Colonic mucosa (tissue), 4 donors: ENCODE results near the gene PIGV. TPM values are rescaled to one million over a fixed set of nuclear protein-coding genes. Genes with fewer than 3 reads are reported as not detected.

Source experiments
- DNase-seq: peaks from one replicate; pipeline ENCODE4 v3.0.0-alpha.2; 2020
- H3K27ac ChIP-seq: fragments of 200-600 bp; one replicate; pipeline ENCODE4 v1.8.0; 2021
- H3K27me3 ChIP-seq: fragments of 200-600 bp; one replicate; pipeline ENCODE4 v1.8.0; 2021
- H3K36me3 ChIP-seq: fragments of 200-600 bp; one replicate; pipeline ENCODE4 v1.8.0; 2021
- H3K4me1 ChIP-seq: fragments of 200-600 bp; one replicate; pipeline ENCODE4 v1.8.0; 2021; ENCODE audit warnings: mild to moderate bottlenecking
- H3K4me3 ChIP-seq: fragments of 200-600 bp; one replicate; pipeline ENCODE4 v1.8.0; 2021
- H3K9ac ChIP-seq, 2 donors: one replicate each; pipeline ENCODE4 v1.7.0; 2013; ENCODE audit warnings: control low read depth in 2 of 2, low read depth in 2 of 2, low read length in 2 of 2
- H3K9me3 ChIP-seq: fragments of 200-600 bp; one replicate; pipeline ENCODE4 v1.8.0; 2021
- CTCF ChIP-seq: fragments of 200-600 bp; IDR thresholded peaks from one replicate; pipeline ENCODE4 v1.8.0; 2022; ENCODE audit warnings: antibody characterized with exemption, mild to moderate bottlenecking
- intact Hi-C: fragments of 100-400 bp; cut with DNase I; formaldehyde crosslinking; loops from one replicate; pipeline ENCODE4 v1.14.1; 2022
- total RNA-seq, 2 donors: library from RNA; stranded (reverse); fragmentation: NEBNext Ultra II Directional in 1 of 2; extraction: Animal tissue kit (Norgen Biotek cat#: 25700) in 1 of 2; gene quantifications; one replicate each; pipeline ENCODE4 v1.2.1, GENCODE V29; 2021
- donor health status: healthy.
- donor health status: DM: no; HTN: no; CAD: no.
- donor health status: DM: no; HTN: no; CAD: no.

Gene PIGV
- total RNA-seq, 2 donors from 2014 or later, result 16.8 to 24.2 TPM

GRCh38 chr1:26744075-26744959 is 43.4 kb upstream of the PIGV start:
- no peaks in the 10 kb centered on the region for H3K9me3 ChIP-seq
- H3K4me1 ChIP-seq, result peaks cover 3% of the 10 kb centered on the region
- DNase-seq, result peak; percentile 76
- H3K27me3 ChIP-seq, result no peaks in the 10 kb centered on the region
- intact Hi-C loops, result no loop called here
- no peak for TF ChIP-seq CTCF
- H3K36me3 ChIP-seq, result peaks cover 4% of the 10 kb centered on the region
- H3K27ac ChIP-seq, result peak overlapping the region; percentile 70
- peak overlapping the region in 1 of 2 donors; percentile 19 for H3K9ac ChIP-seq
- no peak overlapping the region for H3K4me3 ChIP-seq

- H3K9ac ChIP-seq, result no peak overlapping the region
Observed at GRCh38 chr1:26745191-26745590, 42.6 kb upstream of the PIGV start.

GRCh38 chr1:26747048-26747447 is 40.7 kb upstream of the PIGV start:
- Histone ChIP-seq H3K9ac (no peak overlapping the region), H3K9me3 (no peaks in the 10 kb centered on the region), H3K27ac (no peak overlapping the region), H3K4me3 (no peak overlapping the region), H3K4me1 (no peaks in the 10 kb centered on the region), H3K27me3 (no peaks in the 10 kb centered on the region), H3K36me3 (peaks cover 4% of the 10 kb centered on the region)
- intact Hi-C loops, result no loop called here
- no peak for DNase-seq
- TF ChIP-seq CTCF, result no peak

More at GRCh38 chr1:26745191-26745590, 42.6 kb upstream of the PIGV start:
- peaks cover 4% of the 10 kb centered on the region for H3K36me3 ChIP-seq
- H3K27me3 ChIP-seq, result no peaks in the 10 kb centered on the region
- DNase-seq, result no peak
- TF ChIP-seq CTCF, result no peak
- H3K27ac ChIP-seq, result peak overlapping the region; percentile 70
- intact Hi-C loops, result no loop called here
- no peaks in the 10 kb centered on the region for H3K9me3 ChIP-seq
- H3K4me1 ChIP-seq, result peaks cover 2% of the 10 kb centered on the region
- H3K4me3 ChIP-seq, result no peak overlapping the region

GRCh38 chr1:26748351-26748750 is 39.4 kb upstream of the PIGV start:
- no peaks in the 10 kb centered on the region for H3K27me3 ChIP-seq
- H3K9me3 ChIP-seq, result no peaks in the 10 kb centered on the region
- H3K36me3 ChIP-seq, result peaks cover 4% of the 10 kb centered on the region
- intact Hi-C loops, result no loop called here
- DNase-seq, result no peak
- no peaks in the 10 kb centered on the region for H3K4me1 ChIP-seq
- TF ChIP-seq CTCF, result no peak
- H3K27ac ChIP-seq, result no peak overlapping the region
- no peak overlapping the region for H3K4me3 ChIP-seq
- H3K9ac ChIP-seq, result no peak overlapping the region

GRCh38 chr1:26749458-26749857 is 38.3 kb upstream of the PIGV start:
- Histone ChIP-seq H3K9ac (no peak overlapping the region), H3K36me3 (peaks cover 4% of the 10 kb centered on the region), H3K9me3 (no peaks in the 10 kb centered on the region), H3K27me3 (no peaks in the 10 kb centered on the region), H3K27ac (no peak overlapping the region), H3K4me3 (no peak overlapping the region), H3K4me1 (no peaks in the 10 kb centered on the region)
- no peak for TF ChIP-seq CTCF
- no peak for DNase-seq
- intact Hi-C loops, result no loop called here
